Activated CD8-positive, alpha-beta memory T cell treated with anti-CD3 and anti-CD28 coated beads, Interleukin-2, amount 50 U/mL, for 4 hours (primary cell): Measurements from ENCODE around the gene CIB4.

ENCODE experiments used
- DNase-seq: peaks from one replicate; pipeline ENCODE4 v3.0.0-alpha.2; 2020

The CIB4 gene

DNA sequence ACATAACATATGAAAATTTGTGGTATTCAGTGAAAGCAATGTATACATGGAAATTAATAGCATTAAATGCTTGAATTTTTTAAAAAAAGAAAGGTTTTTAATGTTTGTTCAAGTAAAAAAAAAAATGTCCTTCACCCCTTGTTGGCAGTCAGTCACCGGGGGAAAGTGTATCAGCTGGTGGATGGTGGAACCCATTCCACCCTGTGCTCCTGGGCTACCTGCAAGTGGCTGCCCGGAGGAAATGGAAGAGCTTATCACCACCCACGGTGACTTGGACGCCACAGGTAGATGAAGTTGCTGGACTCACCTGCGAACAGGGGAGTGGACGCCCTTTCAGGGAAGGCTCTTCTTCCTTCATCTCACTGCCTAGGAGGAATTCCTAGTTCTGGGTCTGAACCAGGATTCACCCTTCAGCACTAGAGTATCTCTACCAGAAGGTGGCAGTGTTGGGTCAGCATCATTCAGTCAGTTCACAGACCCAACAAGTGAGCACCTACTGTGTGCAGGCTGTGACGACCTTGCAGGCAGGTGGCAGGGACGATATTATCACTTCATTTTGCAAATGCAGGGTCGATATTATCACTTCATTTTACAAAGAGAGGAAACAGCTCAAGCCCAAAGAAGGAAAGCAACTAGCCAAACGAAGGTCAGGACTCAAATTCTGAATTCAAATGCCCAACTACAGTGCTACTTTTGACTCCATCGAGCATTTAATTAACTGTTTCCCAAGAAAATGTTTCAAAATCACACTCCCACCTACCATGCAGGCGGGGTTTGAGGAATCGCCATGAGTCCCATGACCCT is 35.8 kb downstream of the CIB4 start:
- no peak for DNase-seq

DNA sequence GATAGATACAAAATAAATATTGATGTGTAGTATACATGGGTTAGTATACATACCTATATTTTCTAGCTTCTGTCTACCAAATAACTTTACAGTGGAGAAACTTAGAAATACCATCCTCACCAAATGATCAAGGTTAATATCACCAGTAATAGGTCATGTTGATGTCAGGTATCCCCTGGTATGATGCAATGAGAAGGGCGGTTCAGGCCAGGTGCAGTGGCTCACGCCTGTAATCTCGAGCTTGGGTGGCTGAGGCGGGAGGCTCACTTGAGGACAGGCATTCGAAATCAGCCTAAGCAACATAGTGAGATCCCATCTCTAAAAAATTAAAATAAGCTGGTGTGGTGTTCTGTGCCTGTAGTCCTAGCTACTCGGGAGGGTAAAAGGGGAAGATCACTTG is 38.6 kb downstream of the CIB4 start:
- DNase-seq, result no peak

DNA sequence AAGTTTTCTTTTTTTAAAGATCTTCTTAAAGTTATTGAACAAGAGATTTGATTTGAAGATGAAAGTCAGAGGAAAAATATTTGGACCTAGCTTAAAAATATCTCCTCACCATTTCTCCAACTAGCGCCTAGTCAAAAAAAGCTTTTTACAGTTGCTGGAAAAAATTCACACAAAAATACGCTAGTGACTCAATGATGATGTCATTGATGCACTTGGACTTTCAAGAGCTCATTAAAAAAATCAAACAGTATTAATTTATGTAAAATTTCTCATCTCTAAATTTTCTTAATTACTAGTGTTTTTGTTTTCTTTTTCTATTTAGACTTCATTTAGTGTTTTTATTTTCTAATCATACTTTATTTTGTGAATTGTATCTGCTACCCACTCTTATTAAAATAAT is 41.8 kb downstream of the CIB4 start:
- DNase-seq, result no peak

GRCh38 chr2:26598996-26599373 is 42.2 kb downstream of the CIB4 start:
- DNase-seq, result no peak

GRCh38 chr2:26598336-26598995 is 42.7 kb downstream of the CIB4 start:
- no peak for DNase-seq

GRCh38 chr2:26597197-26597596 is 44.0 kb downstream of the CIB4 start:
- DNase-seq, result no peak

DNA sequence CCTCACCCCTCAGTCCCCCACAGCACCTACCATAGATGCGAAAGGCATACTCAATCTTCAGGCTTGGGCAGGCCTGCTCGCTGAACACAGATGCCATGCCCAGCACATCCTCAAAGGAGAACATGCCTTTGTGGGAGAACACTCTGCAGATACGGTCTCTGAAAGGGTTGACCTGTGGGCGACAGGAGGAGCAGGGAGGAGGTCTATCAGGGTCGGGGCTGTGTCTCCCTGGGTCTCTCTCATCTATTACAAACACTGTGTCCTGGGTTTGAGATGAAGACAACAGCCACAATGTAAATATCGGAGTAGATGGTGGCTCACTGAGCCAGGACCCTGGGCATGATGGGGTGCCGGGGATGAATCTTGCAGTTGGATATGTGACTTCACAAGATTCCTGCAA is 46.0 kb downstream of the CIB4 start:
- DNase-seq, result no peak

- no peak for DNase-seq
Measured at GRCh38 chr2:26591619-26592505, 49.3 kb downstream of the CIB4 start.

DNA sequence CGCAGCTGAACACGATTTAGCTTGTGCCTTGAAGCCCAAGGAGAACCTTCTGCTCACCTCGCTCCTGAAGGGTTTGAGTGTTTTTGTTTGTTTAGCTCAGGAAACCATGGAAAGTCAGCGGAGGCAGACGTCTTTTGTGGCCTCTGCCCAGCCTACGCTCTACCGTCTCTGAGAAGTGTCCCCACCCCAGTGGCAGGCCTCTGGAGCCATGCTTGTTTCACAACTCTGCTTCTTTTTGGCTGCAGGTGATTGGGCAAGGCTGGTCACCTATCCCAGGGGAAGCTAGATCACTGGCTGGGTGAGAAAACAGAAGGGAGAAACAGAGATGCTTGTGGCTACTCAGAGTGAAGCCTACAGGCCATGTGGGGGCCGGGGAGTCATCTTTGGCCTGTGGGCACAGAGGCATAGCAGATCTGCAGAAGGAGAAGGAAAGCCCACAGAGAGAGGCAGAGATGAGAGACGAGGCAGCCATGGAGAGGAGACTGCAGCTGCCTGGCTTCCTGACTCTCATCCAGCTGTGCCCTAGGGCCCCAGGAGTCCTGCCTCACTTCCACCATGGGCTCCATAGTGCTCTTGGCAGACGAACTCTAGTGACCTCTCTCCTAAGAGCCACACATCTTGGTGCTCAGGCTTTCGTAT is 50.1 kb downstream of the CIB4 start:
- DNase-seq, result no peak

GRCh38 chr2:26590508-26590907 is 50.7 kb downstream of the CIB4 start:
- DNase-seq, result no peak

- DNase-seq, result no peak
Measured at GRCh38 chr2:26588576-26588975, 52.6 kb downstream of the CIB4 start.

DNA sequence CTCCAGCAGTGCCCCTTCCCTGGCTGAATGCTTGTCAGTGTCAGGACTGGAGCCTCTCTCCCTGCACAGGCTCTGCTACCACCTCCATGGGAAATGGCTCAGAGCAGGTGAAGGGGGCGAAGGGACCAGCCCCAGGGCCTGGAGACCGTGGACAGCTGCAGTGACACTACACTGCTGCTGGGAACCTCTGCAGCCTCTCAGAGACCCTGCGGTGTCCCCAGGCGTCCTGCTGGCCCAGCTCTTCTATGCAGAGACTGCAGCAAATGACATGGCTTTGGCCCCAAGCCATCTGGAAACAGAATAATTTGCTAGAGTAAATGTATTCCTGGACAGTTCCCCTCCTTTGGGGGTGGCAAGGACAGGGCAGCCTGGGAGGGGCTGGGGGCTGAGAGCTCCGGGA is 53.2 kb downstream of the CIB4 start:
- DNase-seq, result no peak

DNA sequence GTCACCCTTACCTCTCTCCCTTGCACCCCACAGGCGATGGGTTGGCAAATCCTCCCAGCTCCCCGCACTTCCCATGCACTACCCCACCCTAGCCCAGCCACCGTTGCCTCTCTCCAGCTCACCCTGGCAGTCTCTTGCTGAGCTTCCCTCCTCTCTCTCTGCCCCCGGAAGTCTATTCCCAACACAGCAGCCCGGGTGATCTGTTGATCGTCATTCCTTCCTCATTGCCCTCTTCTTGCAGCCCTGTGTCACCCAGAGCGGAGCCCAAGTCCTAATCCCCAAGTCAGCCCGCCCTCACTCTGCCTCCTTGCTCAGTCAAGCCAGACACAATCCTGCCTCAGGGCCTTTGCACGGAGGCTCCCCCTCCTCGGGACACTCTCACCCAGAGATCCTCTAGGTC is 55.2 kb downstream of the CIB4 start:
- DNase-seq, result no peak

- DNase-seq, result no peak
Measured at GRCh38 chr2:26585100-26585499, 56.1 kb downstream of the CIB4 start.

DNA sequence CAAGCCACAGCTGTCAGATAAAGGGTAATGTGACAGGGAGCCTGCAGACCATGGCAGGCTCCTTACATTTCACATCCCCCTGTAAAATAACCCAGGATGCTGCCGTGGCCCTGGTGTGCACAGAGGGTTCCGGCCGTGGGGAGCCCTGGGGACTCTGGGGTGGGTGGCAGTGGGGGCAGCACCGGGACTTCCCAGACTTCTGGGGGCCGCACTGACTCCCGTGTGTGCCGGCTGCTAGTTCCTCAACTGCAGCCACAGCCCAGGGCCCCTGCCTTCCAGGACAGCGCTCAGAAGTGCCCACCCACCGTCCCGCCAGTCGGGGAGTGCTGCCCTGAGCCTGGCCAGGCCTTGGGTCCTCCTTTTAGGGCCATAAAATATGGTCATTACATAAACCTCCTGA is 56.5 kb downstream of the CIB4 start:
- no peak for DNase-seq

GRCh38 chr2:26584191-26584590 is 57.0 kb downstream of the CIB4 start:
- DNase-seq, result no peak

GRCh38 chr2:26583381-26583911 is 57.7 kb downstream of the CIB4 start:
- no peak for DNase-seq

GRCh38 chr2:26582890-26583289 is 58.3 kb downstream of the CIB4 start:
- DNase-seq, result no peak

GRCh38 chr2:26581991-26582842 is 58.9 kb downstream of the CIB4 start:
- no peak for DNase-seq

DNA sequence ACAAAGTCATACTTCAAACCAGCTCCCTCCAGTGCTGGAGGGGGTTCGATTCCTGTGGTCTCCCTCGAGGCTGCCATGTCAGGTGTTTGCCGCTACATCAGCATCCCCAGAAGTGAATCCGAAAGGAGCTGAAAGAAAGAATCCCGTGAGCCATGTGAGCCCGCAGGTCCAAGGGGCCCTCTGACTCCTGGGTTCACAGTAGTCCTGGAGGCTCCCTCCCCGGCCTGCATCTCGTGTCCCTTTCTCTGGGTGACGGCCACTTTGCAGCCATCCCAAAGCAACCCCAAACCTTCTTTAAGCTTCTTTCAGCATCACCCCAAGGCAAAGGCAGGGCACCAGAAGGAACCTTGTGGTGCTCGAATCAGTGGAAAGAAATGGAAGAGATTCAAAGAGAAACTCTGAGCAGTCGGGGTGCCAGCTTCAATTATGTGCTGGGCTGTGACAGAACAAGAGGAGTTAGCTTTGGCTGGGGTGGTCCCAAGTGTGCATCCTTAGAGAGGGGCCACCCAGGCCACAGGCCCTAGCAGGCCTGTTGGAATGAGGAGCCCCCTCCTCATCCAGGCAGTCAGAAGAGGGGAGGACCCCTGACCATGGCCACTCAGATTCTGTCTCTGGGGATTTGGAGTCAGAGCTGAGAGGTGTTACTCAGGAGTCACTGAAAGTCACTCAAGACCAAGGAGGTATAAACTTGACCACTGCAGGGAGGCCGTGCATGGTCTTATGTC is 59.7 kb downstream of the CIB4 start:
- DNase-seq, result no peak

DNA sequence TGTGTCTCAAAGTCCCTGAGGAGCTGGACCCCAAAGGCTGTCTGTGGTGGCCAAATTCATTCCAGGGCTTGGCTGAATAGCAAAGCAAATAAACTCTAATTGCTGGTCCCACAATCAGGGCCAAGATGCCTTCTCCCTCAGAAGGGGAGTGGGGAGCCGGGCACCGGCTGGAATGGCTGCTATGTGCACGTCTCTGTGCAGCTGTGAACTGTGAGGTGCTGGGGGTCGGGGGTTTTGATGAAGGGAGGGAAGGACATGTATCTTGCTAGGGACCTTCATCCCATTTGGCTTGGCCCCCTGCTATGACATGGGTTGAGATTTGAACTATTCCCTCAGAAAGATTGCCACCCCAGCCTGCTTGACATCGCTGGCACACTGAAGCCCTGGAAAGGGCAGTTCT is 60.4 kb downstream of the CIB4 start:
- no peak for DNase-seq
